Measurements from ENCODE around the gene PDE4DIP. TPM values are rescaled to one million over a fixed set of nuclear protein-coding genes. Genes with fewer than 3 reads are reported as not detected.
"Not testable (repeated sequence)": the region's sequence is repeated elsewhere in the genome, so short reads cannot be mapped to it uniquely, and the experiment has no call there.

PDE4DIP gene
- 1,000 to 10,000 TPM; 1,013 to 1,607 TPM for total RNA-seq
- long read RNA-seq, full-length matches to known transcripts, result 33 of 467 reads
- long read RNA-seq, partial matches to known transcripts, result 384 of 467 reads
- long read RNA-seq, other reads (novel, unspliced or antisense), result 50 of 467 reads

GRCh38 chr1:148844220-148844619, at the start of gene PDE4DIP:
Gene PDE4DIP, plus strand, starts transcription at chr1:148844428. Its CDS starts 347 bp downstream, at chr1:148844775.
- ATAC-seq (peak; percentile 93 to 98), DNase-seq (peak; percentile 37)
- intact Hi-C loops (cut with DNase I), result not testable (repeated sequence)

GRCh38 chr1:148808268-148808928, 35.8 kb upstream of the PDE4DIP start:
- peak; percentile 34 to 81 for ATAC-seq
- intact Hi-C loops (cut with DNase I); DNase-seq: not testable (repeated sequence)

- intact Hi-C loops (cut with DNase I); DNase-seq: not testable (repeated sequence)
- ATAC-seq, result peak in 1 of 2 donors; percentile 36
Observed at GRCh38 chr1:148808929-148809283, 35.3 kb upstream of the PDE4DIP start.

GRCh38 chr1:148822180-148822579, 22.0 kb upstream of the PDE4DIP start:
- intact Hi-C loops (cut with DNase I); ATAC-seq; DNase-seq: not testable (repeated sequence)

GRCh38 chr1:148823822-148824221, 20.4 kb upstream of the PDE4DIP start:
- DNase-seq; ATAC-seq; intact Hi-C loops (cut with DNase I): not testable (repeated sequence)

- intact Hi-C loops (cut with DNase I), result not testable (repeated sequence)
Observed at GRCh38 chr1:148825029-148825428, 19.2 kb upstream of the PDE4DIP start.

GRCh38 chr1:148828531-148828930, 15.7 kb upstream of the PDE4DIP start:
- DNase-seq; ATAC-seq; intact Hi-C loops (cut with DNase I): not testable (repeated sequence)

More at GRCh38 chr1:148825029-148825428, 19.2 kb upstream of the PDE4DIP start:
- not testable (repeated sequence) for DNase-seq
- ATAC-seq, result peak; percentile 84 to 91

- peak in 1 of 2 donors; percentile 55 for ATAC-seq
- intact Hi-C loops (cut with DNase I); DNase-seq: not testable (repeated sequence)
Observed at GRCh38 chr1:148828962-148829361, 15.3 kb upstream of the PDE4DIP start.

- intact Hi-C loops (cut with DNase I); DNase-seq: not testable (repeated sequence)
- peak in 1 of 2 donors; percentile 52 for ATAC-seq
Observed at GRCh38 chr1:148829365-148829764, 14.9 kb upstream of the PDE4DIP start.

GRCh38 chr1:148841262-148841661, 3.0 kb upstream of the PDE4DIP start:
- ATAC-seq; DNase-seq; intact Hi-C loops (cut with DNase I): not testable (repeated sequence)

GRCh38 chr1:148844651-148845050, 423 bp downstream of the PDE4DIP start:
- ATAC-seq, result peak; percentile 32 to 41
- DNase-seq; intact Hi-C loops (cut with DNase I): not testable (repeated sequence)

- intact Hi-C loops (cut with DNase I); DNase-seq: not testable (repeated sequence)
- ATAC-seq, result peak; percentile 39 to 56
Observed at GRCh38 chr1:148845068-148845467, 840 bp downstream of the PDE4DIP start.

GRCh38 chr1:148850347-148850746, 6.1 kb downstream of the PDE4DIP start:
- ATAC-seq; DNase-seq; intact Hi-C loops (cut with DNase I): not testable (repeated sequence)

- intact Hi-C loops (cut with DNase I); DNase-seq; ATAC-seq: not testable (repeated sequence)
Observed at GRCh38 chr1:148850840-148851239, 6.6 kb downstream of the PDE4DIP start.

GRCh38 chr1:148851684-148852083, 7.5 kb downstream of the PDE4DIP start:
- intact Hi-C loops (cut with DNase I); DNase-seq: not testable (repeated sequence)
- peak in 1 of 2 donors; percentile 29 for ATAC-seq

GRCh38 chr1:148853363-148853762, 9.1 kb downstream of the PDE4DIP start:
- ATAC-seq, result peak; percentile 45 to 58
- DNase-seq; intact Hi-C loops (cut with DNase I): not testable (repeated sequence)

- DNase-seq; intact Hi-C loops (cut with DNase I): not testable (repeated sequence)
- ATAC-seq, result peak in 1 of 2 donors; percentile 39
Observed at GRCh38 chr1:148854063-148854462, 9.8 kb downstream of the PDE4DIP start.

GRCh38 chr1:148855367-148855766, 11.1 kb downstream of the PDE4DIP start:
- DNase-seq; intact Hi-C loops (cut with DNase I): not testable (repeated sequence)
- ATAC-seq, result peak; percentile 31 to 87

GRCh38 chr1:148860049-148860448, 15.8 kb downstream of the PDE4DIP start:
- DNase-seq; intact Hi-C loops (cut with DNase I): not testable (repeated sequence)
- ATAC-seq, result peak in 1 of 2 donors; percentile 34

GRCh38 chr1:148860579-148861259, 16.5 kb downstream of the PDE4DIP start:
- peak; percentile 44 to 51 for ATAC-seq
- intact Hi-C loops (cut with DNase I); DNase-seq: not testable (repeated sequence)

Measured in left cardiac atrium (tissue), 4 donors.